ENCODE data around the gene DESI2.

DESI2 gene

DNA sequence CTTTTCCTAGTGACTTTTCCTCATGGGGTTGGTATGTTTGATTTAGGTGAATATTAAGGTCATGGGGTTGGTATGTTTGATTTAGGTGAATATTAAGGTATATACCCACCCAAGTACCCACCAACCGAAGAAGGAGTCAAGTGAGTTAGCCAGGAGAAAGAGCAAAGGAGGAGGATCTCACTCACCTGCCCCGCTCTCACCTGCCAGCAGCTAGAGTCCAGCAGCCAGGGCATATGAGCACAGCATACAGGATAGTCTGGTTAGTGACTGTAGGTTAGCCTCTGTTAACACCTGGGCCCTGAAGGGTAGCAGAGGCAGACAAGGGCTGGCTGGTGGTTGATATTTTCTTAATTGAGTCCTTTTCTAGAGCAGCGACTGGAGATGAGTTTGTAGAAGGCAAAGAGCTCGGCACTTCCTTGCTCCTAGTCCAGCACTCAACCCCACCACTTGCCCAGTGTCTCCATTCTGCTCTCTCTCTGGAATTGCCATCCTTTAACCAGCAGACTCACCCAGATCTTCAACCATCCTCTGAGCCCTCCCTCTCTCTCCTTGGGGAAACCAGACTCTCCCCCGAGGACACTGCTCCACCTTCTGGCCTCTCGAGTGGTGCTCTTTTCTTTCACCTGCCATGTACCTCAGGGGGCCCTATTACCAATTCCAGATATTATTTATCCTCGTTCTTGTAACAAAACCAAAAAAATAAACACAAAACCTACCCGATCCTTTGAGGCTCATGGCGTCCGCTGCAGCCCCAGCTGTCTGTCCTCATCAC, 16.3 kb upstream of the DESI2 start:
- Histone ChIP-seq H3K27ac (ENCODE audit: extremely low read depth, low read depth, low read length) (no peak overlapping the region), H3K36me3 (ENCODE audit: control insufficient read depth in 2 of 2, insufficient read depth in 1 of 2, low read length in 2 of 2) (no peaks in the 10 kb centered on the region), H3K4me1 (ENCODE audit: control insufficient read depth, insufficient read depth, low read length) (no peaks in the 10 kb centered on the region), H3K4me3 (ENCODE audit: low read depth, low read length) (no peak overlapping the region), H3K9me3 (ENCODE audit: control insufficient read depth, insufficient read depth, low read depth, low read length) (no peaks in the 10 kb centered on the region)
- peak; percentile 95 for TF ChIP-seq ZNF121 (tag by site-specific recombination; IDR thresholded peaks at IDR 0.05)
- no peak for TF ChIP-seq ZFP37 (tag by site-specific recombination; IDR thresholded peaks at IDR 0.05)
- POLR2A ChIA-PET = no interaction called here
- CTCF ChIA-PET = interaction anchor here (0.6 to 1.0 kb wide), 3 partner anchors 156 to 406 kb away, joined by 3 read pairs; no protein-coding TSS in a partner anchor

DNA sequence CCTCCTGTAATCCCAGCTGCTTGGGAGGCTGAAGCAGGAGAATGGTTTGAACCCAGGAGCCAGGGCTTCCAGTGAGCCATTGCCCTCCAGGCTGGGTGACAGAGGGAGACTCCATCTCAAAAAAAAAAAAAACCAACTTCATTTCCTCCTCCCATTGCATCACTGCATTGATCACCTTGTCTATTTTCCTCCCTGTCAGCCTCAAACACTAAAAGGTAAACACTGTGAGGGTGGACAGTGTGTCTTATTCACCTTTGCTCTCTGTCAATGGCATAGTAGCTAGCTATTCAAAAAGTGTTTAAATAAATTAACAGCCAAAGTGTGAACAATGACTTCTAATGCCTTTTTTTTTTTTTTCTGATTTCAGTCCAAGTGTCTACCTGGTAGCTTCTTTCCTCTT, 13.4 kb upstream of the DESI2 start:
- POLR2A ChIA-PET = interaction anchor here (0.7 to 1.3 kb wide), 2 partner anchors 11 to 195 kb away, joined by 3 to 4 read pairs; partner anchors contain the start of gene COX20
- Histone ChIP-seq H3K4me1 (ENCODE audit: control insufficient read depth, insufficient read depth, low read length) (no peaks in the 10 kb centered on the region), H3K27ac (ENCODE audit: extremely low read depth, low read depth, low read length) (no peak overlapping the region), H3K9me3 (ENCODE audit: control insufficient read depth, insufficient read depth, low read depth, low read length) (no peaks in the 10 kb centered on the region), H3K4me3 (ENCODE audit: low read depth, low read length) (no peak overlapping the region), H3K36me3 (ENCODE audit: control insufficient read depth in 2 of 2, insufficient read depth in 1 of 2, low read length in 2 of 2) (no peaks in the 10 kb centered on the region)
- TF ChIP-seq, protein P1, sequence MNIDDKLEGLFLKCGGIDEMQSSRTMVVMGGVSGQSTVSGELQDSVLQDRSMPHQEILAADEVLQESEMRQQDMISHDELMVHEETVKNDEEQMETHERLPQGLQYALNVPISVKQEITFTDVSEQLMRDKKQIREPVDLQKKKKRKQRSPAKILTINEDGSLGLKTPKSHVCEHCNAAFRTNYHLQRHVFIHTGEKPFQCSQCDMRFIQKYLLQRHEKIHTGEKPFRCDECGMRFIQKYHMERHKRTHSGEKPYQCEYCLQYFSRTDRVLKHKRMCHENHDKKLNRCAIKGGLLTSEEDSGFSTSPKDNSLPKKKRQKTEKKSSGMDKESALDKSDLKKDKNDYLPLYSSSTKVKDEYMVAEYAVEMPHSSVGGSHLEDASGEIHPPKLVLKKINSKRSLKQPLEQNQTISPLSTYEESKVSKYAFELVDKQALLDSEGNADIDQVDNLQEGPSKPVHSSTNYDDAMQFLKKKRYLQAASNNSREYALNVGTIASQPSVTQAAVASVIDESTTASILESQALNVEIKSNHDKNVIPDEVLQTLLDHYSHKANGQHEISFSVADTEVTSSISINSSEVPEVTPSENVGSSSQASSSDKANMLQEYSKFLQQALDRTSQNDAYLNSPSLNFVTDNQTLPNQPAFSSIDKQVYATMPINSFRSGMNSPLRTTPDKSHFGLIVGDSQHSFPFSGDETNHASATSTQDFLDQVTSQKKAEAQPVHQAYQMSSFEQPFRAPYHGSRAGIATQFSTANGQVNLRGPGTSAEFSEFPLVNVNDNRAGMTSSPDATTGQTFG (tag by site-specific recombination; IDR thresholded peaks at IDR 0.05; ENCODE audit: borderline replicate concordance) = no peak
- TF ChIP-seq ZNF354C (tag by site-specific recombination; IDR thresholded peaks at IDR 0.05; ENCODE audit: borderline replicate concordance, low read depth) = no peak
- TF ChIP-seq, protein P2, sequence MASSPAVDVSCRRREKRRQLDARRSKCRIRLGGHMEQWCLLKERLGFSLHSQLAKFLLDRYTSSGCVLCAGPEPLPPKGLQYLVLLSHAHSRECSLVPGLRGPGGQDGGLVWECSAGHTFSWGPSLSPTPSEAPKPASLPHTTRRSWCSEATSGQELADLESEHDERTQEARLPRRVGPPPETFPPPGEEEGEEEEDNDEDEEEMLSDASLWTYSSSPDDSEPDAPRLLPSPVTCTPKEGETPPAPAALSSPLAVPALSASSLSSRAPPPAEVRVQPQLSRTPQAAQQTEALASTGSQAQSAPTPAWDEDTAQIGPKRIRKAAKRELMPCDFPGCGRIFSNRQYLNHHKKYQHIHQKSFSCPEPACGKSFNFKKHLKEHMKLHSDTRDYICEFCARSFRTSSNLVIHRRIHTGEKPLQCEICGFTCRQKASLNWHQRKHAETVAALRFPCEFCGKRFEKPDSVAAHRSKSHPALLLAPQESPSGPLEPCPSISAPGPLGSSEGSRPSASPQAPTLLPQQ (tag by site-specific recombination; IDR thresholded peaks at IDR 0.05) = no peak
- no peak for TF ChIP-seq ZNF560 (tag by site-specific recombination; IDR thresholded peaks at IDR 0.05; ENCODE audit: borderline replicate concordance)
- TF ChIP-seq ZNF600 (tag by site-specific recombination; IDR thresholded peaks at IDR 0.05) = no peak
- no peak for TF ChIP-seq RBAK (tag by site-specific recombination; IDR thresholded peaks at IDR 0.05)
- no peak for TF ChIP-seq BCL11A (tag by site-specific recombination; IDR thresholded peaks at IDR 0.05; ENCODE audit: low read depth)
- TF ChIP-seq SP2 (tag by site-specific recombination; IDR thresholded peaks at IDR 0.05) = no peak
- no peak for TF ChIP-seq ZNF701 (tag by site-specific recombination; IDR thresholded peaks at IDR 0.05)
- TF ChIP-seq ZNF292 (tag by site-specific recombination; IDR thresholded peaks at IDR 0.05; ENCODE audit: borderline replicate concordance, low read depth) = no peak
- TF ChIP-seq ZBTB17 (tag by site-specific recombination; IDR thresholded peaks at IDR 0.05) = no peak
- no peak for TF ChIP-seq ZNF138 (tag by site-specific recombination; IDR thresholded peaks at IDR 0.05; ENCODE audit: borderline replicate concordance)
- no peak for TF ChIP-seq ZNF404 (tag by site-specific recombination; IDR thresholded peaks at IDR 0.05)
- TF ChIP-seq KLF9 (tag by site-specific recombination; IDR thresholded peaks at IDR 0.05; ENCODE audit: low read depth) = no peak
- TF ChIP-seq ZNF660 (tag by site-specific recombination; IDR thresholded peaks at IDR 0.05) = no peak
- TF ChIP-seq, protein P3, sequence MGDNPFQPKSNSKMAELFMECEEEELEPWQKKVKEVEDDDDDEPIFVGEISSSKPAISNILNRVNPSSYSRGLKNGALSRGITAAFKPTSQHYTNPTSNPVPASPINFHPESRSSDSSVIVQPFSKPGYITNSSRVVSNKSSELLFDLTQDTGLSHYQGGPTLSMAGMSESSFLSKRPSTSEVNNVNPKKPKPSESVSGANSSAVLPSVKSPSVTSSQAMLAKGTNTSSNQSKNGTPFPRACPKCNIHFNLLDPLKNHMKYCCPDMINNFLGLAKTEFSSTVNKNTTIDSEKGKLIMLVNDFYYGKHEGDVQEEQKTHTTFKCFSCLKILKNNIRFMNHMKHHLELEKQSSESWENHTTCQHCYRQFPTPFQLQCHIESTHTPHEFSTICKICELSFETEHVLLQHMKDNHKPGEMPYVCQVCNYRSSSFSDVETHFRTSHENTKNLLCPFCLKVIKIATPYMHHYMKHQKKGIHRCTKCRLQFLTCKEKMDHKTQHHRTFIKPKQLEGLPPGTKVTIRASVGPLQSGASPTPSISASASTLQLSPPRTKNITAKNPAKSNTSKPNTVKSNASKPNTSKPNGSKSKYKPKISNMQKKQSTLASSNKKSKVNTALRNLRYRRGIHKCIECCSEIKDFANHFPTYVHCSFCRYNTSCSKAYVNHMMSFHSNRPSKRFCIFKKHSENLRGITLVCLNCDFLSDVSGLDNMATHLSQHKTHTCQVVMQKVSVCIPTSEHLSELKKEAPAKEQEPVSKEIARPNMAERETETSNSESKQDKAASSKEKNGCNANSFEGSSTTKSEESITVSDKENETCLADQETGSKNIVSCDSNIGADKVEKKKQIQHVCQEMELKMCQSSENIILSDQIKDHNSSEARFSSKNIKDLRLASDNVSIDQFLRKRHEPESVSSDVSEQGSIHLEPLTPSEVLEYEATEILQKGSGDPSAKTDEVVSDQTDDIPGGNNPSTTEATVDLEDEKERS (tag by site-specific recombination; IDR thresholded peaks at IDR 0.05) = no peak
- TF ChIP-seq HOXA7 (CRISPR knock-in tag; IDR thresholded peaks at IDR 0.05; ENCODE audit: borderline replicate concordance) = no peak
- no peak for TF ChIP-seq ZFHX2 (tag by site-specific recombination; conservative IDR thresholded peaks at IDR 0.05)
- TF ChIP-seq ZNF677 (tag by site-specific recombination; IDR thresholded peaks at IDR 0.05) = no peak
- TF ChIP-seq ZNF785 (tag by site-specific recombination; IDR thresholded peaks at IDR 0.05) = no peak
- CTCF ChIA-PET = interaction anchor here (0.5 to 1.7 kb wide), 6 partner anchors 12 to 1371 kb away, joined by 3 to 8 read pairs (median 4); no protein-coding TSS in a partner anchor

Data from HEK293 (cell line).